Lower leg skin (tissue), 4 donors: ENCODE data around the gene SVOPL. TPM values are rescaled to one million over a fixed set of nuclear protein-coding genes. Genes with fewer than 3 reads are reported as not detected.

Experiments used
- DNase-seq, 2 donors: peaks; one replicate each; pipeline ENCODE4 v3.0.0-alpha.2; 2019; ENCODE audit warnings: low spot score in 2 of 2
- H3K4me3 ChIP-seq: fragments of 200-600 bp; sonication (generic); 2 replicates; pipeline ENCODE4 v1.5.1; 2017; ENCODE audit warnings: mild to moderate bottlenecking, low read depth; ENCODE audit not compliant: poor library complexity, severe bottlenecking
- POLR2A ChIP-seq, 2 donors: fragments of 450-650 bp; IDR thresholded peaks; one replicate each; pipeline ENCODE4 v1.6.1; 2016 to 2017; ENCODE audit warnings: antibody characterized with exemption in 2 of 2, mild to moderate bottlenecking in 1 of 2, moderate library complexity in 1 of 2
- WGBS, 2 donors: methylation state at CpG; one replicate each; pipeline ENCODE4 v1.1.5; 2018; 5-methylcytosine and 5-hydroxymethylcytosine counted together
- intact Hi-C: fragments of 100-400 bp; cut with DNase I; formaldehyde crosslinking; loops from one replicate; pipeline ENCODE4 v1.15.0; 2023; ENCODE audit warnings: low total_unique reads
- total RNA-seq, 4 donors: library from RNA; depleted of rRNA; stranded (reverse); fragments of >200 nt; gene quantifications; one replicate each; pipeline ENCODE4 v1.1.0, GENCODE V29; 2016
- TF ChIP-seq, protein P1 (sequence below), 3 donors: fragments of 450-650 bp; IDR thresholded peaks; one replicate each; pipeline ENCODE4 v1.5.1; 2016; ENCODE audit warnings: antibody characterized with exemption in 3 of 3, mild to moderate bottlenecking in 3 of 3, moderate library complexity in 2 of 3

The SVOPL gene
- total RNA-seq, 4 donors from 2014 or later = 0.21 to 1.6 TPM; not detected in 2

DNA sequence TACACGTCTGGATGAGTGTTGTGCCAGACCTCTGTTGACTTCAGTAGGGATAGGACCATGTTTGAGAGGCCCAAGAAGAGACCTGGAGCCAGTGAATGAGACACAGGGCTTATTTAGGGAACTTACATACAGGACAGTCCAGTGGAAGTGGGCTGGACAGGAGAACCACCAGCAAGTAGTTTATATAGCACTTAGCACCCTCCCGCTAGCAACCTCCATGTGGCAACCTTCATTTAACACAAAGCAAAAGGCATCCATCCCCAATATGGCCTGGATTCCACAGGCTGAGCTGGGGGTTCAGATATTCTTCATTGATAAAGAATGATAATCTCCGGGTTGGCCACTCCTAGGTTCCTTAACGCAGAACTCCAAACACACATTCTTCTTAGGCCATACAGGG lies 147.4 kb downstream of the SVOPL start:
- no peak for DNase-seq
- 97 to 99% methylated on average over 4 of the region's 4 CpGs for WGBS, 2 donors
- TF ChIP-seq POLR2A (IDR thresholded peaks at IDR 0.05) = no peak
- TF ChIP-seq, protein P1, sequence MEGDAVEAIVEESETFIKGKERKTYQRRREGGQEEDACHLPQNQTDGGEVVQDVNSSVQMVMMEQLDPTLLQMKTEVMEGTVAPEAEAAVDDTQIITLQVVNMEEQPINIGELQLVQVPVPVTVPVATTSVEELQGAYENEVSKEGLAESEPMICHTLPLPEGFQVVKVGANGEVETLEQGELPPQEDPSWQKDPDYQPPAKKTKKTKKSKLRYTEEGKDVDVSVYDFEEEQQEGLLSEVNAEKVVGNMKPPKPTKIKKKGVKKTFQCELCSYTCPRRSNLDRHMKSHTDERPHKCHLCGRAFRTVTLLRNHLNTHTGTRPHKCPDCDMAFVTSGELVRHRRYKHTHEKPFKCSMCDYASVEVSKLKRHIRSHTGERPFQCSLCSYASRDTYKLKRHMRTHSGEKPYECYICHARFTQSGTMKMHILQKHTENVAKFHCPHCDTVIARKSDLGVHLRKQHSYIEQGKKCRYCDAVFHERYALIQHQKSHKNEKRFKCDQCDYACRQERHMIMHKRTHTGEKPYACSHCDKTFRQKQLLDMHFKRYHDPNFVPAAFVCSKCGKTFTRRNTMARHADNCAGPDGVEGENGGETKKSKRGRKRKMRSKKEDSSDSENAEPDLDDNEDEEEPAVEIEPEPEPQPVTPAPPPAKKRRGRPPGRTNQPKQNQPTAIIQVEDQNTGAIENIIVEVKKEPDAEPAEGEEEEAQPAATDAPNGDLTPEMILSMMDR (IDR thresholded peaks at IDR 0.05) = no peak
- intact Hi-C loops = no loop called here
- no peak overlapping the region for H3K4me3 ChIP-seq

DNA sequence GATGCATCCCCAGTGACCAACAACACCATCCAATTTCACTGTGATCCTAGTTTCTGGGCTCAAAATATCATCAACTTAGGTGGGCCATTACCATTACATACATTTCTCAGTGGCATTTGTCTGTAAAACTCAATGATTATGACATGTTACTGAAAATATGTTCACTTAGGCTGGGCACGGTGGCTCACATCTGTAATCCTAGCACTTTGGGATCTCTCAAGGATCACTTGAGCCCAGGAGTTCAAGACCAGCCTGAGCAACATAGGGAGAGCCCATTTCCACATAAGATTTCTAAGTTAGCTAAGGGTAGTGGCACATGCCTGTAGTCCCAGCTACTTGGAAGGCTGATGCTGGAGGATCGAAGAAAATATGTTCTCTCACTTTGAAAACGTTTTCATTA lies 150.1 kb downstream of the SVOPL start:
- 89 to 96% methylated on average over 3 of the region's 3 CpGs for WGBS, 2 donors
- intact Hi-C loops = no loop called here
- DNase-seq = no peak
- no peak overlapping the region for H3K4me3 ChIP-seq
- TF ChIP-seq, protein P1 (IDR thresholded peaks at IDR 0.05) = no peak
- no peak for TF ChIP-seq POLR2A (IDR thresholded peaks at IDR 0.05)

DNA sequence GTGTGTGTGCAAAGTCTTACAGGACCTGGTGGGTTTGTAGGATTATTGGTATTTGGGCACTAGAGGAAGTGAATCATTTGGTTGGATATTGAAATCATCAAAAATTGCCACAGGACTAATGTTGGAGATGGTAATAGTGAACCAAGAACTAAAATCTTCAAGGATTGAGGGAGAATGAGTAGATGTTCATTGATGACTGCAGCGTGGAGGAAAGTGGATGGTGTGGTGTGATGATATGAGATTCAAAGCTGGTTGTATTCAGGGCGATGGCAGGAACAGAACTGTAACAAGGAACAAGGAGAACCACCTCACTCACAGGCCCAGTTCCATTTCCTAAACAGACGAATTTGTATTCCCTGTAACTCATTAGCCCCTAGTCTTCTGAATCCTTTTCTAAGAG lies 150.8 kb downstream of the SVOPL start:
- no peak for DNase-seq
- WGBS, 2 donors = 94 to 96% methylated on average over 3 of the region's 3 CpGs
- intact Hi-C loops = no loop called here
- TF ChIP-seq, protein P1 (IDR thresholded peaks at IDR 0.05) = no peak
- TF ChIP-seq POLR2A (IDR thresholded peaks at IDR 0.05) = no peak
- H3K4me3 ChIP-seq = no peak overlapping the region

DNA sequence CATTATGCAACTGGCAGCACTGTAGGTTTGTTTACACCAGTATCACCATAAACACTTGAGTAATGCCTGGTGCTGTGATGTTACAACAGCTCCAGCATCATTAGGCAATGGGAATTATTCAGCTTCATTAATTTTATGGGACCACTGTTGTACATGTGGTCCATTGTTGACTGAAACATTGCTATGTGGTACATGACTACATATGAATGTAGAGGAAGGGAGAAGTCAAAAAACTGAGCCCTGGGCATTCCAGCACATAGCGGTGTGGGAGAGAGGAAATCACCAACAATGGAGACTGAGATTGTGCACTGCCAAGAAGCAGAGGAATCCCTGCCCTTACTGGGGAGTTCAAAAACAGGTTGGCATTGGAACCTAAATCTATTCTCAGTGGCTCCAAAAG lies 152.1 kb downstream of the SVOPL start:
- intact Hi-C loops = no loop called here
- WGBS, 2 donors = 93 to 95% methylated on average over 1 of the region's 1 CpG
- no peak overlapping the region for H3K4me3 ChIP-seq
- no peak for DNase-seq
- TF ChIP-seq, protein P1 (IDR thresholded peaks at IDR 0.05) = no peak
- TF ChIP-seq POLR2A (IDR thresholded peaks at IDR 0.05) = no peak

DNA sequence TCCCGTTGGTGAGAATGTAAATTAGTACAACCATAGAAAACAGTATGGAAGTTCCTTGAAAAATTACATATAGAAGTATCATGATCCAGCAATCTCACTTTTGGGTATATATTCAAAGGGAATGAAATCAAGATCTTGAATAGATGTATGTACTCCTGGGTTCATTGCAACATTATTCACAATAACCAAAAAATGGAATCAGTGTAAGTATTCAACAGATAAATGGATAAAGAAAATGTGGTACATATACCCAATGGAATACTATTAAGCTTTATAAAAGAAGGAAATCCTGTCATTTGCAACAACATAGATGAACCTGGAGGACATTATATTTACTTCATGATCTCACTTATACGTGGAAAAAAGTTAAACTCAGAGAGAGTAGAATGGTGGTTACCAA lies 154.3 kb downstream of the SVOPL start:
- WGBS, 2 donors = 92 to 98% methylated on average over 2 of the region's 2 CpGs
- TF ChIP-seq POLR2A (IDR thresholded peaks at IDR 0.05) = no peak
- TF ChIP-seq, protein P1 (IDR thresholded peaks at IDR 0.05) = no peak
- intact Hi-C loops = no loop called here
- DNase-seq = no peak
- H3K4me3 ChIP-seq = no peak overlapping the region

DNA sequence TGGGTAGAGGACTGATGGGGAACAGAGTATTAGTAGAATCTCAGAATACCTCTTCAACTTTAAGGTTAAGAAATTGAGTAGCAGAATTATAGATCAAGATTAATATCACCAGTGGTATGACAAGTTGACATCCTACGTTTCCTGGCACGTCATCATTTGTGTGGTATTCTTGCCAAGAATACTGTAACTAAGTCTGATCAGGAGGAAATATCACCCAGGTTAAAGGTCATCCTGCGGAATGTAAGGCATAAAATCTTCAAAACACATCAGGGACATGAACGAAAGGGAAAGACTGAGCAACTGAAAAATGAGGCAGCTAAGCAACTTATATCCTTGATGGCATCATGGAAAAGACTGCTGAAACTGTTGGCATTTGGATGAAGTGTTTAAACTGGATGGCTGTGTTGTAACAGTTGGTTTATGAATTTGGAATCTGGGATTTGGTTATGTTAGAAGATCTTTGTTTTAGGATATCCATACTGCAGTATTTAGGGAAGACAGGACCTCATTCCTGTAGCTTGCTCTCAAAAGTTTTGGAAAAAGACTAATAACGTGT lies 155.0 kb downstream of the SVOPL start:
- DNase-seq = no peak
- TF ChIP-seq, protein P1 (IDR thresholded peaks at IDR 0.05) = no peak
- H3K4me3 ChIP-seq = no peak overlapping the region
- intact Hi-C loops = no loop called here
- 71 to 79% methylated on average over 5 of the region's 5 CpGs for WGBS, 2 donors
